ENCODE measurements around the gene UBE2V1. TPM values are rescaled to one million over a fixed set of nuclear protein-coding genes. Genes with fewer than 3 reads are reported as not detected.
"Not testable (repeated sequence)": the region's sequence is repeated elsewhere in the genome, so short reads cannot be mapped to it uniquely, and the experiment has no call there.

The UBE2V1 gene
- total RNA-seq, 1 experiment from 2014 or later: 105 TPM

GRCh38 chr20:50118203-50118602 lies 5.3 kb upstream of the UBE2V1 start:
- DNase-seq (ENCODE audit: extremely low read depth, low read depth): no peak

GRCh38 chr20:50116368-50116999 lies 3.5 kb upstream of the UBE2V1 start:
- no peak for DNase-seq (ENCODE audit: extremely low read depth, low read depth)

- DNase-seq (ENCODE audit: extremely low read depth, low read depth): peak; percentile 95
Measured at GRCh38 chr20:50115591-50116367, 2.8 kb upstream of the UBE2V1 start.

- DNase-seq (ENCODE audit: extremely low read depth, low read depth): no peak
Measured at GRCh38 chr20:50115041-50115512, 2.1 kb upstream of the UBE2V1 start.

- DNase-seq (ENCODE audit: extremely low read depth, low read depth): no peak
Measured at GRCh38 chr20:50113420-50114224, 672 bp upstream of the UBE2V1 start.

DNA sequence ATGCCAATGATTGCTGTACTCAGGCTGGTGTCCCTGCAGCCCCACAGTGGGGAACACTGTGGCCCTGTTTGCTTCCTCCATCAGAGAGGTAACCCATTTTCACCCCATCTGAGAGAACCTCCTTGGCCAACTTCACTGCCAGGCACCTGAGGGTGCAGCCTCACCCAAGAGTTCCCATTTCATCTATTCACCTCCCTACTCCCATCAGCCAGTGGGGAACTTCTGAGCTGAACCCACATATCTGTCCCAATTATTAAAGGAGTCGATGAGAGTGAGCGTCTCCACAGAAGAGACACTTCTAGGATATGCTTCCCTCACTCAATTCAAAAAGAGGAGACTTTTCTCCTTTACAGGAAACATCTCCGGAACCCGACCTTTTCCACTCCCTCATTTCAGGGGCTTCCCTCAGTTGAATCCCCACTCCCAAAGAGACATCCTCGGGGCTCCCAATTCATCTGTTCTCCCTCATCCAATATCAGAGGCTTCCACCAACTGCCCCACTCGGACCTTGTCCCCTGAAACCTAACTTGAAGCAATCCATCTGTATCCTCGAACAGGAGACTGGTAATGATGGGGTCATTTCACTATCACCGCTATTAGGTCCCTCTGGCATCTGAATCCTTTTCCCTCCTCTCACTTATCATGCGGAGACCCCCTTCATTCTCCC lies 988 bp downstream of the UBE2V1 start:
- DNase-seq (ENCODE audit: extremely low read depth, low read depth): no peak

GRCh38 chr20:50111120-50111828 lies 1.7 kb downstream of the UBE2V1 start:
- DNase-seq (ENCODE audit: extremely low read depth, low read depth): no peak

DNA sequence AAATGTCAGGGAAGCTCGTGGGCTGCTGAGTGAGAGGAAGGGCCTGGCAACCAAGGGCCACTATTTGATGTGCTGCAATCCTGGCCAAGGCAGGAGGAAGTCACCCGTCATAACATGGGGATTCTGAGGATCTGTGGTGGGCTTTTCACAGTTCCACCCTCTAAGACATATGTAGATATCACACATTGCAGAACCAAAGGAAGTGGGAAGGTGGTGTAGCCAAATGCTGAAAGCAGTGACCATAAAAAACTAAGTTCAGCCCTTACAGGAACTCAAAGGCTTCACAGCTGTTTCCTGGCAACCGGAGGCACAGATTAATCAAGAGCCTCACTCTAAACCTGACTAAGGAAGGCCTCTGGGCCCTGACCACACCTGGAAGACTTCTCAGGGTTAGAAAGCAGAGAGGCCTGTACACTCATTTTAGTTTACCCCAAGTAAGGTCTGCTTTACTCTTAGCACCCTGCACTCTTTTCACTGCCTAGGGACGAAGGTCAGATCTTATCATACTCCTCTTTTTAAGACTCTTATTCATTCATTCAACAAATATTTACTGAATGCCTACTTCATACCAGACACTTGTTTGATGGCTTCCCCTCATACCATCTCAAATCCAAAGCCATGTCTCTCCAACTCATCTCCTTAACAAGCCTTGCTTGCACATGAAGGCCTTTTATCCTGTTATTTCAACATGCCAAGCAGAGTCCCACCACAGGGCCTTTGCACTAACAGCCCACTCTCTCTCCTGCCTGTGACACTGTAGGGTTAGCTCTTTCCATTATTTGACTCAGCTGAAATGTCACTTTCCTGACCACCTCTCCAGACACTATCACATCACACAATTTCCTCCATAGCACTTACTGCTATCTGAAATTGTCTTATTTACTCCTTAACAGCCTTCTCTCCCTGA lies 2.6 kb downstream of the UBE2V1 start:
- DNase-seq (ENCODE audit: extremely low read depth, low read depth): no peak

- DNase-seq (ENCODE audit: extremely low read depth, low read depth): no peak
Measured at GRCh38 chr20:50108556-50109235, 4.3 kb downstream of the UBE2V1 start.

DNA sequence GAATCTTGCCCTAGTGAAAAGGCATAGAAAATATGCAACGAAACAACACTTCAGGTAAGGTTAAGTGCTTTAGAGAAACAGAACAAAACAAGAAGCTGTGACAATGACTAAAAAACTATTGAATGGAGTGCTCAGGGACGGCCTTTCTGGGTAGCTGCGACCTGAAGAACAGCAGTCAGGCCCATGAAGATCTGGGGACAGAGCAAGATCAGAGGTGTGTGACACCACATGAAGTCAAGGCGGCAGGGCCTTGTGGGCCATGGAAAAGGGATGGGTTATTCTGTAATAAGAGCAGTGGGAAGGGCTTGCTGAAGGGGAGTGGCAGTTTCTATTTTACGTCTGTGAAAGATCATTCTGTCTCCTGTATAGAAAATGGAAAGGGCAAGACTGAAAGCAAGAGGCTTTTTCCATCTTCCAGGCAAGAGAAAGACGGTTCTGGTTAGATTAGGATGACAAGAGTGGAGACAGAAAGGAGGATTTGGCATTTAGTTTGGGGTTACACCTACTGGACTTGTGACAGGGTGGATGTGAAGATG lies 5.1 kb downstream of the UBE2V1 start:
- DNase-seq (ENCODE audit: extremely low read depth, low read depth): no peak

DNA sequence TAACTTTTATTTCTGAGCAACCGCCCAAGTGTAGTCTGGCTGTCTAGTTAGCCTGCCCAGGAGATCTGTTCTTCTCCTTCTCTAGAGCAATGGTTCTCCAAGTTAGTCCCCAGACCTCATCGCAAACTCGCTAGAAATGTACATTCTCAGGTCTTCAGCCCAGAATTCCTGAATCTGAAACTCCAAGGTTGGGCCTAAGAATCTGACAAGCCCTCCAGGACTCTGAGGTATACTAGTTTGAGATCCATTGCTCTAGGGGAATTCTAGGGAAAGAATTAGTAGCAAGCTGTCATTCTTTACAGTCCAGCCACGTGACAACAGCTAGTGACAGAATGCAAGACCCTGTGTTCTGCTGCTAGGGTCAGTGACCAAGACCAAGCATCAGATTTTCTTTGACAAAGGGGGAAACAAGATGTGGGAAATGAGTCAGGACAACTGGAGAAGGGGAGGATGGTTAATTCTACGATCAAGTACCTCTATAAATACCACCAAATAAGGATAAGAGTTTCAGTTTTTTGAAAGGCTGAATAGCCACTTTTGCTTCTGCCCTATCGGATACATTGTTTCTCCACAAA lies 5.8 kb downstream of the UBE2V1 start:
- no peak for DNase-seq (ENCODE audit: extremely low read depth, low read depth)

- DNase-seq (ENCODE audit: extremely low read depth, low read depth): not testable (repeated sequence)
Measured at GRCh38 chr20:50106669-50107068, 6.3 kb downstream of the UBE2V1 start.

DNA sequence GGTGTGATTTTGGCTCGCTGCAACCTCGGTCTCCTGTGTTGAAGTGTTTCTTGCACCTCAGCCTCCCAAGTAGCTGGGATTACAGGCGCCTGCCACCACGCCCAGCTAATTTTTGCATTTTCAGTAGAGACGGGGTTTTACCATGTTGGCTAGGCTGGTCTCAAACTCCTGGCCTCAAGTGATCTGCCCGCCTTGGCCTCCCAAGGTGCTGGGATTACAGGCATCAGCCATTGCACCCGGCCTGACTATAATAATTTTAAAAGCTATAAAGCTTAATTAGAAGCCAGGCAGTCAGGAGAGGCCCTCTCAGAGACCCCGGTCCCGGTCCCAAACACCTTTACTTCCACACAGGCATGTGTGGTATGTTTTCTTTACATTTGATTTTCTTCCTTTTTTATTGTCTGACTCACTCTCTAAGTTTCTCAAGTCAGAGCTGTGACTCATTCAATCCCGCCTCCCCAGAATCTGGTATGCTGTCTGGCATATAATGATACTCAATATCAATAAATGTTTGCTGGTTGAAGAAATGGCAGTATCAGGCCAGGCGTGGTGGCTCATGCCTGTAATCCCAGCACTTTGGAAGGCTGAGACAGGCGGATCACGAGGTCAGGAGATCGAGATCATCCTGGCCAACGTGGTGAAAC lies 9.4 kb downstream of the UBE2V1 start:
- peak; percentile 28 for DNase-seq (ENCODE audit: extremely low read depth, low read depth)

DNA sequence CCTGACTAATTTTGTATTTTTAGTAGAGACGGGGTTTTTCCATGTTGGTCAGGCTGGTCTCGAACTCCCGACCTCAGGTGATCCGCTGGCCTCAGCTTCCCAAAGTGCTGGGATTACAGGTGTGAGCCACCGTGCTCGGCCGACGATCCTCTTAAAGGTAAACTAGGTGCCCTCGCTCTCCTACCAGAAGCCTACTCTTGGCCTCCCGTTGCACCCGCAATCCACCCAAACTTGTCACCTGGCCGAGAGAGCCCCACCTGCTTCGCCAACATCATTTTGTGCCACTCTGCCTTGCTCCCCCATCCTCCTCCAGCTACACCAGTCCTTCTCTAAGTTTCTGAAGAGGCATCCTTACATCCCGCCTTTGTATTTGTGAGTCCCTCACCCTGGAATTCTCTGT lies 10.4 kb downstream of the UBE2V1 start:
- DNase-seq (ENCODE audit: extremely low read depth, low read depth): not testable (repeated sequence)

GRCh38 chr20:50101887-50102286 lies 11.1 kb downstream of the UBE2V1 start:
- no peak for DNase-seq (ENCODE audit: extremely low read depth, low read depth)

GRCh38 chr20:50101281-50101680 lies 11.7 kb downstream of the UBE2V1 start:
- no peak for DNase-seq (ENCODE audit: extremely low read depth, low read depth)

- DNase-seq (ENCODE audit: extremely low read depth, low read depth): no peak
Measured at GRCh38 chr20:50100552-50100951, 12.4 kb downstream of the UBE2V1 start.
